ENCODE measurements around the gene POP4.
"Not testable (repeated sequence)": the region's sequence is repeated elsewhere in the genome, so short reads cannot be mapped to it uniquely, and the experiment has no call there.

The POP4 gene, protein sequence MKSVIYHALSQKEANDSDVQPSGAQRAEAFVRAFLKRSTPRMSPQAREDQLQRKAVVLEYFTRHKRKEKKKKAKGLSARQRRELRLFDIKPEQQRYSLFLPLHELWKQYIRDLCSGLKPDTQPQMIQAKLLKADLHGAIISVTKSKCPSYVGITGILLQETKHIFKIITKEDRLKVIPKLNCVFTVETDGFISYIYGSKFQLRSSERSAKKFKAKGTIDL

DNA sequence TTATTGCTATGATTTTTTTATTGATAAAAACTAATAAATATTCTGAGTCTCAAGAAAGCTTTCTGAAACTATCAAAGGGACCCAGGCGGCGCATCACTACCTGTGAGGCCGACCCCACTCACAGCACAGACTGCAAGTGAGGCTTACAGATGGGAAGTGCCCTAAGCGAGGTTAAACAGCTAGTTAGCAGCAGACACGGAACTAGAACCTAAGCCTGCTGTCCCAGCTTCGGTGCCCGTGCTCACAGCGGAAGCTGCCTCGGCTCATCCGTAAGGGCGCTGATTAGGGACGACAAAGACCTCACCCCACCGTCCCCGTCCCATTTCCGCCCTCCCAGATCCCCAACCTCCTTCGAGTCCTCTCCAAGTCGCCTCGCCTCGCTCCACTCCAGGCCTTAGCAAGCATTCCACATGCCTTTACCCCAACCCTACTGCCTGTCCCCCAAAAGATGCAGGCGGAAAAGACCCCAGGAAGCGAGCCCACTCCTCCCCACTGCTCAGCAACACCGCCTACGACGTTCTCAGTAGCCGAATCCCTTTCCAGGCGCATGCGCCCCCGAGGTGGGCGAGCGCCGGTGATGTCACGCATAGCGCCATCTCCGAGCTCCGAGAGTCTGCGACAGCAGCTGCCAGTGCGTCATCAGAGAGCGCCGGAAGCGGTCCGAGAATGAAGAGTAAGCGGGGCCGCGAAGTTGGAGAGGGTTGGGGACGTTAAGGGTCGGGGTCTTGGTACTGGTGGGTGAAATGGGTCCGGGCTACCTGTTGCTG lies at the start of gene POP4:
POP4 (plus strand) TSS at position 631 of the 767 bp plus-strand sequence; CDS start at position 667, 36 bp downstream.
- DNase-seq: peak; percentile 98

DNA sequence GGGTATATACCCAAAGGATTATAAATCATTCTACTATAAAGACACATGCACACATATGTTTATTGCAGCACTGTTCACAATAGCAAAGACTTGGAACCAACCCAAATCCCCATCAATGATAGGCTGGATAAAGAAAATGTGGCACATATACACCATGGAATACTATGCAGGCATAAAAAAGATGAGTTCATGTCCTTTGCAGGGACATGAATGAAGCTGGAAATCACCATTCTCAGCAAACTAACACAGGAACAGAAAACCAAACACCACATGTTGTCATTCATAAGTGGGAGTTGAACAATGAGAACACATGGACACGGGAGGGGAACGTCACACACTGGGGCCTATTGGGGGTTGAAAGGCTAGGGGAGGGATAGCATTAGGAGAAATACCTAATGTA lies 47.0 kb upstream of the POP4 start:
- DNase-seq: not testable (repeated sequence)

DNA sequence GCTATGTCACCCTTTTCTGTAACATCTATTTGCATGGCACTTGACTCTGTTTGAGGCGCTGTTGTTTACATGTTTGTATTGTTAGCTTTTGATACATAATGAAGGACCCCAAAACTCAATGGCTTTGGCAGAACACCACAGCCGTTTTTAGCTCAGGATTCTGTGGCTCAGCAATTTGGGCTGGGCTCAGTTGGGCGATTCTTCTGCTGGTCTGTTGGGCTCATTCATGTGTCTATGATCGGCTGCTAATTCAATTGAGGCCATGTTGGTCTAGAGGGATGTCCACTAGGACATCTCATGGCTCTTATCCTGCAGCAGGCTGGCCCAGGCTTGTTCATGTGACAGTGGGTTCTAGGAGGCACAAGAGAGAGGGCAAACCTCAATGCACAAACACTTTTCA lies 46.3 kb upstream of the POP4 start:
- DNase-seq: no peak

GRCh38 chr19:29560313-29561075 lies 45.6 kb upstream of the POP4 start:
- peak; percentile 35 for DNase-seq

DNA sequence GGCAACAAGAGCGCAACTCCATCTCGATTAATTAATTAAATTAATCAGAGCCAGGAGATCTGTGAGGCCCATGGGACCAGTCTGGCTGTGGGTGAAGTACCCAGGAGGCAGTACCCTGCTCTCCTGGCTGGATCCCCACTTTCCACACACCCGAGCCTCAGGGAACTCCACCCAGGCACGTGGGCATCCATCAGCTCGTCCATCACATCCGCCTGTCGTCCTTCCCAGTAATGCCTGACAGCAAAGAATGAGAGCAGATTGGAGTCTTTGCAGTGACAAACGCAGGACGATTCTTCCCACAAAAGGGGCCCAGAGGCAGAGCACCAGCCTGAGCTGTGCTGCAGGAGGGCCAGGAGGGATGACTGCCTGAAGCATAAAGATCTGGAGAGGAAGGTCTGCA lies 44.5 kb upstream of the POP4 start:
- no peak for DNase-seq

- no peak for DNase-seq
Measured at GRCh38 chr19:29562299-29563297, 43.5 kb upstream of the POP4 start.

GRCh38 chr19:29563486-29564101 lies 42.5 kb upstream of the POP4 start:
- DNase-seq: no peak

GRCh38 chr19:29564574-29565005 lies 41.5 kb upstream of the POP4 start:
- no peak for DNase-seq

GRCh38 chr19:29565171-29565570 lies 40.9 kb upstream of the POP4 start:
- DNase-seq: no peak

DNA sequence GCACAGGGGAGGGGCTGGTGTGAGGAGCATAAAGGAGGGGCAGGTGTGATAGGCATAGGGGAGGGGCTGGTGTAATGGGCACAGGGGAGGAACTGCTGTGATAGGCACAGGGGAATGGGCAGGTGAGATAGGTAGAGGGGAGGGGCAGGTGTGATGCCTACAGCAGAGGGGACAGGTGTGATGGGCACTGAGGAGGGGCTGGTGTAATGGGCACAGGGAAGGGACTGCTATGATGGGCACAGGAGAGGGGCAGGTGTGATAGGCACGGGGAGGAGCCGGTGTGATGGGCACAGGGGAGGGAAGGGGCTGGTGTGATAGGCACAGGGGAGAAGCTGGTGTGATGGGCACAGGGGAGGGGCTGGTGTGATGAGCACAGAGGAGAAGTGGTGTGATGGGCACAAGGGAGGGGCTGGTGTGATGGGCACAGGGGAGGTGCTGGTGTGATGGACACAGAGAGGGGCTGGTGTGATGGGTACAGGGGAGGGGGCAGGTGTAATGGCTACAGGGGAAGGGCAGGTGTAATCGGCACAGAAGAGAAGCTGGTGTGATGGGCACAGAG lies 39.5 kb upstream of the POP4 start:
- no peak for DNase-seq

DNA sequence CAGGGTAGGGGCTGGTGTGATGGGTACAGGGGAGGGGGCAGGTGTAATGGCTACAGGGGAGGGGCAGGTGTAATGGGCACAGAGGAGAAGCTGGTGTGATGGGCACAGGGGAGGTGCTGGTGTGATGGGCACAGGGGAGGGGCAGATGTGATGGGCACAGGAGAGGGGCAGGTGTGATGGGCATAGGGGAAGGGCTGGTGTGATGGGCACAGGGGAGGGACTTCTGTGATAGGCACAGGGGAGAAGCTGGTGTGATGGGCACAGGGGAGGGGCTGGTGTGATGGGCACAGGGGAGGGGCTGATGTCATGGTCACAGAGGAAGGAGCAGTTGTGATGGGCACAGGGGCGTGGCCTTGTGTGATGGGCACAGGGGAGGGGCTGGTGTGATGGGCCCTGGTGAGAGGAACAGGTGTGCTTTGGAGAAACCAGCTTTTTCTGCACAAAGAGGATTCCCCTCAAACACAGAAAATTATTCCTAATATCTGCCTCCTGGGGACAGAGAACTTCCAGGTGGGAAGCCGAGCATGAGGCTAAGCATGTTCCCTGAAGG lies 38.6 kb upstream of the POP4 start:
- DNase-seq: no peak

DNA sequence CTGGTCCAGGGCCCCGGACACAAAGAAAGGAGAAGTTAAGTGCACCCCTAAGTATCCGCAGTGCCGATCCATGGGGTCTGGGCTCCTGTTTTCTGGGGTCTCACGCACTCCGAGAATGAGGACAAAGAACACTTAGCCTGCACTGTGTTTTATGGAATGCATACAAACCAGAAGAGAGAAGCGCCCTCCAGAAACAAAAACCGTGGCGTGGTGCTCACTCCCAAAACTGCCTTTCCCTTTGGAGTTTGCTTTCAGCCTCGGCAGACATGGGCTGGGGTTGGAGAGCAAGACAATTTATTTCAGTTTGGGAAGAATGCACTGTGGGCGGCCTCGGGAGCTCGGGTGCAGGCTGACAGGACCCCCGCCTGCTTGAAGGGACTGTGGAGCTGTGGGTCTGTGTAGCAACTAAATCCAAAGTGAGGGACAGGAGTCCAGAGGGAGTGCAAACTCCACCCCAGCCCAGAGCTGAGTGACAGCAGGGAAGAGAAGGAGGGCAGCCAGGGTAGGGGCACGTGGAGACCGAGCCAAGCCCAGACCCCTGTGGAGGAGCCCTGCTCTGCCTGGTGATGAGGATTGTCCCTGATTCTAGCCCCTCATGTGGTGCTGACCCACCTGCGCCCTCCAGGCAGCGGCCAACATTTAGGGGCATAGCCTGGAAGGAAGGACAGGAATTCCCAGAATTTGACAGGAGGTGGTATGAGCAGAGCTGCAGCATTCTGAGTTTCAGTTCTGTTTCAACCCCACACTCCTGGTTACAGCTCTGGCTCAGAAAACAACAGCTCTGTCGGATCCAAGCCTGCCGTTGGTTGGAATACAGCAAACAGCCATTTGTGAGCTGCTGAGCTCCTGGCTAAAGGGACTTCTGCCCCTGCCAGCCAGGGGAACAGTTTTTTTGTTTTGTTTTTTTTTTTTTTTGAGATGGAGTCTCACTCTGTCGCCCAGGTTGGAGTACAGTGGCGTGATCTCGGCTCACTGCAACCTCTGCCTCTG lies 37.8 kb upstream of the POP4 start:
- no peak for DNase-seq

DNA sequence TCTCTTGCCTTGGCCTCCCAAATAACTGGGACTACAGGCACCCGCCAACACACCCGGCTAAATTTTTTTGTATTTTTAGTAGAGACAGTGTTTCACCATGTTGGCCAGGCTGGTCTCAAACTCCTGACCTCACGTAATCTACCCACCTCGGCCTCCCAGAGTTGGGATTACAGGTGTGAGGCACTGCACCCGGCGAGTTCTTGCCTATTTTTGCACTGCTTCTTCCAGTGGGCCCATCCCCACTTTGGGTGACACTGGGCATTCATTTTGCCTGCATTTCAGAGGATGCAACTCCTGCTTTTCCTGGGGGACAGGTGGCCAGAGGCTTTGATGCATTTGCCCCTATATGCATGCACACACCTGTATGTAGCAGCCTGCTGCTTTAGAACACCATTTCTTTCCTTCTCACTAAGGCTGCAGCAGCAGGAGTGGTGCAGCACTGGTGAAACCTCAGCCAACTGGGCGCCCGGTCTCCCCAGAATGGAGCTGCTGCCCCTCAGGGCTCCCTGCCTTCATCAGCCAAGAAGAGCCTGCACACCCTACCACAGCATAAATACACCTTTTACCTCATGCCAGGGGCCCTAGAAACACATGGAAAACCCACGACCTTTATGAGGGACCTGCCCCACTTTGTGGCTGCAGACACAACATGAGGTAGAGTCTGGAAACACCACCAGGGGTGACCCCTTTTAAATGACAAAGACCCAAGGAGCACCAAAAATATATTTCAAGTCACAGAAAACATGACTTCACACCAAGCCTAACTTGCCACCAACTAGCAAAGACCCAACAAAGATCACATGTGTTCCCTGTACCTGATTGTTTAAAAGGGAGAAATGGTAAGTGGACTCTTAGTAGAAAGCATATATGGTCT lies 36.8 kb upstream of the POP4 start:
- no peak for DNase-seq

GRCh38 chr19:29571181-29571580 lies 34.9 kb upstream of the POP4 start:
- no peak for DNase-seq

- DNase-seq: no peak
Measured at GRCh38 chr19:29573486-29573885, 32.6 kb upstream of the POP4 start.

DNA sequence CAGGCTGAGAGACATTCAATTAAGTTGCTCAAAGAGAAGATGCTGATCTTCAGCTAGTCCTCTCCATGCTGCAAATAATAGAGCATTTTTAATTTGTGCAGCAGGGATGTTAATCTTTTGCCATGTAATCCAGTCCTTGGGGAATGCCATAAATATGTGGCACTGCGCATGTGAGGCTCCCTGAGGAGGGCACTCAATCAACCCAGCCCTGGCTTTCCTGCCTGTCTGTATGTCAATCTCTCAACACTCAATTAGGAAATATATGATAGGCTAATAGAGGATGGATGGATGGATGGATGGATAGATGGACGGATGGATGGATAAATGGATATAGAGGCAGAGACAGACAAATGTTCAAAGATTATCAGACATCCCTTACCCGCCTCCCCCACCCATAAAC lies 31.6 kb upstream of the POP4 start:
- DNase-seq: no peak

- DNase-seq: no peak
Measured at GRCh38 chr19:29576046-29576606, 30.0 kb upstream of the POP4 start.

GRCh38 chr19:29576761-29577648 lies 29.1 kb upstream of the POP4 start:
- no peak for DNase-seq
